Panc1 (cell line): ENCODE data around the gene VRTN. TPM values are rescaled to one million over a fixed set of nuclear protein-coding genes. Genes with fewer than 3 reads are reported as not detected.

Experiments used
- ATAC-seq: fragments of 200-7000 bp; cut with Tn5 transposase; 2 replicates; pipeline ENCODE4 v1.9.1; 2020; ENCODE audit warnings: mild to moderate bottlenecking, moderate library complexity
- BruUV-seq: library from RNA; stranded (reverse); fragments of 400-500 nt; replicated peaks from 2 replicates; lab custom pipeline; 2021; lab: Mats Ljungman, UMichigan
- CTCF ChIA-PET: fragments of 300-600 bp; sonication (Branson Sonifier 250); formaldehyde crosslinking; loops from one replicate; lab custom pipeline; 2022; ENCODE audit warnings: antibody characterized with exemption; lab: Charles Lee
- POLR2A ChIA-PET: fragments of 300-600 bp; sonication (Branson Sonifier 250); formaldehyde crosslinking; loops from one replicate; lab custom pipeline; 2022; ENCODE audit warnings: antibody characterized with exemption; lab: Charles Lee
- DNase-seq: peaks from one replicate; pipeline ENCODE4 v3.0.0-alpha.2; 2010; ENCODE audit warnings: low read depth, low spot score
- H3K27ac ChIP-seq: 2 replicates; pipeline ENCODE4 v1.5.1; 2011; ENCODE audit warnings: mild to moderate bottlenecking, low read length, inconsistent platforms
- H3K27me3 ChIP-seq: fragments of 200-500 bp; sonication (Bioruptor generic); 2 replicates; pipeline ENCODE4 v1.6.0; 2014; ENCODE audit warnings: low read length, inconsistent platforms; ENCODE audit not compliant: control insufficient read depth, insufficient read depth
- H3K36me3 ChIP-seq: fragments of 200-500 bp; sonication (Bioruptor generic); 2 replicates; pipeline ENCODE4 v1.5.1; 2014; ENCODE audit warnings: inconsistent platforms, mild to moderate bottlenecking, low read length, moderate library complexity; ENCODE audit not compliant: control insufficient read depth, insufficient read depth
- H3K4me1 ChIP-seq: 2 replicates; pipeline ENCODE4 v1.5.1; 2011; ENCODE audit warnings: inconsistent platforms, mild to moderate bottlenecking, low read length, moderate library complexity; ENCODE audit not compliant: control insufficient read depth, insufficient read depth
- H3K4me3 ChIP-seq, 2 experiments: 2 replicates each; pipeline ENCODE4 v1.5.1; 2011 to 2012; ENCODE audit warnings: low read depth in 2 of 2, low read length in 2 of 2, mild to moderate bottlenecking in 2 of 2, inconsistent platforms in 1 of 2, moderate library complexity in 1 of 2
- H3K9me3 ChIP-seq: fragments of 200-500 bp; sonication (Bioruptor generic); 2 replicates; pipeline ENCODE4 v1.5.1; 2014; ENCODE audit warnings: low read depth, mild to moderate bottlenecking, inconsistent platforms, low read length, moderate library complexity; ENCODE audit not compliant: control insufficient read depth, insufficient read depth
- POLR2AphosphoS5 ChIP-seq: IDR thresholded peaks from 2 replicates; pipeline ENCODE4 v1.6.1; 2012; ENCODE audit warnings: mild to moderate bottlenecking, low read depth, low read length, moderate library complexity
- REST ChIP-seq, 2 experiments: IDR thresholded peaks; 2 replicates each; pipeline ENCODE4 v1.6.1; 2011 to 2012; ENCODE audit warnings: low read depth in 2 of 2, control low read depth in 1 of 2, low read length in 1 of 2, mild to moderate bottlenecking in 1 of 2, moderate library complexity in 1 of 2; ENCODE audit not compliant: insufficient read depth in 1 of 2
- SIN3A ChIP-seq: IDR thresholded peaks from 2 replicates; pipeline ENCODE4 v1.6.1; 2012; ENCODE audit warnings: low read depth, mild to moderate bottlenecking, low read length, moderate library complexity, borderline replicate concordance; ENCODE audit not compliant: insufficient read depth
- TCF7L2 ChIP-seq: IDR thresholded peaks from 2 replicates; pipeline ENCODE4 v1.6.1; 2011; ENCODE audit warnings: mild to moderate bottlenecking, low read depth, low read length, inconsistent platforms
- in situ Hi-C: cut with HindIII; loops from 2 replicates; pipeline ENCODE4 v1.10.0; 2016; ENCODE audit warnings: low sequenced_read_pairs, low pct_unique_long_range_greater_than_20kb
- intact Hi-C: fragments of 100-400 bp; cut with micrococcal nuclease; formaldehyde crosslinking; loops from one replicate; pipeline ENCODE4 v1.10.0; 2022; ENCODE audit not compliant: unreplicated experiment
- total RNA-seq: library from RNA; stranded (reverse); gene quantifications from one replicate; pipeline ENCODE4 v1.2.1, GENCODE V29; 2021; ENCODE audit not compliant: unreplicated experiment
- TF ChIP-seq, protein P1 (sequence below): fragments of 450-650 bp; IDR thresholded peaks from 2 replicates; pipeline ENCODE4 v1.5.1; 2017; ENCODE audit warnings: mild to moderate bottlenecking

Gene VRTN
- total RNA-seq, 1 experiment from 2014 or later = not detected

DNA sequence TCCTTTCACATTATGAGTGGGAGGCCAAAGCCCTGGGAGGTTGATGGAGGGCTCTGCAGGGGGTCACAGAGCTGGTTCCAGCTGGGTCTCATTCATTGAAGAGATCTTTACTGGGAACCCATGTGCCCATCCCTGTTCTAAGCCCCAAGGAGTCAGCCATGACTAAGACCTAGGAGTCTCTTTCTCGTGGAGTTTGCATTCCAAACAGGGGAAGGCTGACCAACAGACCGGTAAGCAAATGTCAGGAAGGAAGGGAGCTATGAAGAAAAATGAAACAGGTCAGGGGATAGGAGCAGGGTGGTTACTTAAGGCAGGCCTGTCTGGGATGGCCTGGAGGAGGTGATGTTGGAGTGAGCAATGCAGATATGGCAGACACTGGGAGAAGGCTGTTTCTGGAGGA lies 46.3 kb downstream of the VRTN start:
- H3K9me3 ChIP-seq = no peaks in the 10 kb centered on the region
- H3K4me1 ChIP-seq = no peaks in the 10 kb centered on the region
- no peak for DNase-seq
- no peak for TF ChIP-seq TCF7L2
- no peak for TF ChIP-seq REST (IDR thresholded peaks at IDR 0.05; ENCODE audit: insufficient read depth in 1 of 2, low read depth in 2 of 2, low read length in 1 of 2)
- no peak for TF ChIP-seq POLR2AphosphoS5
- TF ChIP-seq, protein P1, sequence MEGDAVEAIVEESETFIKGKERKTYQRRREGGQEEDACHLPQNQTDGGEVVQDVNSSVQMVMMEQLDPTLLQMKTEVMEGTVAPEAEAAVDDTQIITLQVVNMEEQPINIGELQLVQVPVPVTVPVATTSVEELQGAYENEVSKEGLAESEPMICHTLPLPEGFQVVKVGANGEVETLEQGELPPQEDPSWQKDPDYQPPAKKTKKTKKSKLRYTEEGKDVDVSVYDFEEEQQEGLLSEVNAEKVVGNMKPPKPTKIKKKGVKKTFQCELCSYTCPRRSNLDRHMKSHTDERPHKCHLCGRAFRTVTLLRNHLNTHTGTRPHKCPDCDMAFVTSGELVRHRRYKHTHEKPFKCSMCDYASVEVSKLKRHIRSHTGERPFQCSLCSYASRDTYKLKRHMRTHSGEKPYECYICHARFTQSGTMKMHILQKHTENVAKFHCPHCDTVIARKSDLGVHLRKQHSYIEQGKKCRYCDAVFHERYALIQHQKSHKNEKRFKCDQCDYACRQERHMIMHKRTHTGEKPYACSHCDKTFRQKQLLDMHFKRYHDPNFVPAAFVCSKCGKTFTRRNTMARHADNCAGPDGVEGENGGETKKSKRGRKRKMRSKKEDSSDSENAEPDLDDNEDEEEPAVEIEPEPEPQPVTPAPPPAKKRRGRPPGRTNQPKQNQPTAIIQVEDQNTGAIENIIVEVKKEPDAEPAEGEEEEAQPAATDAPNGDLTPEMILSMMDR = no peak
- no peak for TF ChIP-seq SIN3A
- intact Hi-C loops = no loop called here
- H3K27ac ChIP-seq = no peak overlapping the region
- ATAC-seq = no peak
- H3K4me3 ChIP-seq = no peak overlapping the region
- in situ Hi-C loops = no loop called here
- H3K36me3 ChIP-seq = no peaks in the 10 kb centered on the region
- ChIA-PET POLR2A (no interaction called here), CTCF (no interaction called here)
- no peaks in the 10 kb centered on the region for H3K27me3 ChIP-seq
- no TSS peak for BruUV-seq

DNA sequence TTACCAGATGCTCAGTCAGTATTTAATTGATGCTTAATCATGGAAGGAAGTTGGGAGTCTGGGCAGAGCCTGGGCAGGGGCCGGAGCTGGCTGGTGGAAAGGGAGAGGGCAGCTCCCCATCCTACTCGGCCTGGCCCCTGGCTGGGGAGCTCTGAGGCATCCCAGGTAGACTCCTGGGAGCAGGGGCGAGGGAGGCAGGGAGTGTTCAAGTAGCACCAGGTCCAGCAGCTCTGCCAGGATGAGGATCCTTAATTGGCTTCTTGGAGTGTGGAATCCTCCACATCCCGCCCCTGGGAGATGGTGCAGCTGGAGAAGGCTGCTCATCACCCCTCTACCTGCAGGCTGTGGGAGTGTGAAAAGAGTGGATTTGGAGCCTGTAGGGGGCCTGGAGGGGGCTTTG lies 46.8 kb downstream of the VRTN start:
- CTCF ChIA-PET = no interaction called here
- in situ Hi-C loops = no loop called here
- no TSS peak for BruUV-seq
- ATAC-seq = no peak
- Histone ChIP-seq H3K4me1 (no peaks in the 10 kb centered on the region), H3K36me3 (no peaks in the 10 kb centered on the region), H3K9me3 (no peaks in the 10 kb centered on the region), H3K27me3 (no peaks in the 10 kb centered on the region), H3K27ac (no peak overlapping the region), H3K4me3 (no peak overlapping the region)
- POLR2A ChIA-PET = no interaction called here
- no peak for DNase-seq
- TF ChIP-seq, protein P1 = no peak
- TF ChIP-seq TCF7L2 (no peak), SIN3A (no peak), REST (IDR thresholded peaks at IDR 0.05; ENCODE audit: insufficient read depth in 1 of 2, low read depth in 2 of 2, low read length in 1 of 2) (no peak), POLR2AphosphoS5 (no peak)
- intact Hi-C loops = no loop called here
